GM19438 (cell line): ENCODE data around the gene FOXQ1.

ENCODE experiments used
- ATAC-seq: cut with Tn5 transposase; IDR thresholded peaks from one replicate; pipeline ENCODE4 v1.9.1; 2021; ENCODE audit warnings: low read depth; ENCODE audit not compliant: unreplicated experiment

Gene FOXQ1

GRCh38 chr6:1290805-1291204, 21.1 kb upstream of the FOXQ1 start:
- ATAC-seq: no peak

- no peak for ATAC-seq
Observed at GRCh38 chr6:1291381-1291780, 20.5 kb upstream of the FOXQ1 start.

GRCh38 chr6:1295420-1295819, 16.5 kb upstream of the FOXQ1 start:
- ATAC-seq: no peak

GRCh38 chr6:1296079-1296478, 15.8 kb upstream of the FOXQ1 start:
- no peak for ATAC-seq

GRCh38 chr6:1296542-1296941, 15.4 kb upstream of the FOXQ1 start:
- ATAC-seq: no peak

- no peak for ATAC-seq
Observed at GRCh38 chr6:1297746-1298145, 14.2 kb upstream of the FOXQ1 start.

GRCh38 chr6:1298768-1299167, 13.1 kb upstream of the FOXQ1 start:
- no peak for ATAC-seq

- ATAC-seq: no peak
Observed at GRCh38 chr6:1306133-1306532, 5.8 kb upstream of the FOXQ1 start.

GRCh38 chr6:1309366-1309765, 2.5 kb upstream of the FOXQ1 start:
- ATAC-seq: no peak

GRCh38 chr6:1310628-1311399, 1.1 kb upstream of the FOXQ1 start:
- ATAC-seq: no peak

- no peak for ATAC-seq
Observed at GRCh38 chr6:1312203-1312472, 240 bp downstream of the FOXQ1 start.

GRCh38 chr6:1312473-1313367, 822 bp downstream of the FOXQ1 start:
- no peak for ATAC-seq

- no peak for ATAC-seq
Observed at GRCh38 chr6:1313384-1313766, 1.5 kb downstream of the FOXQ1 start.

GRCh38 chr6:1313767-1314503, 2.0 kb downstream of the FOXQ1 start:
- ATAC-seq: no peak

GRCh38 chr6:1314617-1315016, 2.7 kb downstream of the FOXQ1 start:
- no peak for ATAC-seq

- no peak for ATAC-seq
Observed at GRCh38 chr6:1315201-1315559, 3.3 kb downstream of the FOXQ1 start.

- ATAC-seq: no peak
Observed at GRCh38 chr6:1315560-1316386, 3.9 kb downstream of the FOXQ1 start.

- ATAC-seq: no peak
Observed at GRCh38 chr6:1316489-1316971, 4.6 kb downstream of the FOXQ1 start.

GRCh38 chr6:1317302-1317815, 5.5 kb downstream of the FOXQ1 start:
- no peak for ATAC-seq

- ATAC-seq: no peak
Observed at GRCh38 chr6:1318036-1318435, 6.1 kb downstream of the FOXQ1 start.
